ENCODE results near the gene ITCH. TPM values are rescaled to one million over a fixed set of nuclear protein-coding genes. Genes with fewer than 3 reads are reported as not detected.

ITCH gene
- total RNA-seq, 3 donors from 2014 or later, result 41.6 to 45.6 (median 45.1) TPM

DNA sequence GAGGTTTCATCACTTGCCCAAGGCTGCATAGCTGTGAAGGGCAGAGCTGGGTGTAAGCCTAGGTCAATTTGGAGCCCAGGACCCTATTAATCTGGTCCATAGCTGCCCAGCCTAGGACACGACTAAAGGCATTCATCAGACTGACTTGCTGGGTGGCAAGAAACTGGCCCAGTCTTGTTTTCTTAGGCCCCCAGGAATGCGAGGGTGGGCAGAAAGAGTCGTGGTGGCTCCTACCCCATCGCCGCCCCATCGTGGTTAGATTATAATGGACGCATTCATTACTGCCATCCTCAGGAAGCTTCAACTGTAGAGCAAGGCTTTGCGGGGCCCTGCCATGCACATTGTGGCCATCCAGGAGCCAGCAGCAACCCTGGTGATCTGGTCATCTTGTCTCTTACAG, 169.2 kb downstream of the ITCH start:
- H3K4me1 Mint-ChIP-seq (ENCODE audit: low read depth), result peaks cover 6% of the 10 kb centered on the region
- peaks cover 21% of the 10 kb centered on the region for H3K36me3 Mint-ChIP-seq (ENCODE audit: insufficient read depth)
- H3K9me3 Mint-ChIP-seq, result no peaks in the 10 kb centered on the region
- H3K4me3 Mint-ChIP-seq, result no peak overlapping the region
- DNase-seq (no peak), ATAC-seq (no peak)
- no peaks in the 10 kb centered on the region for H3K27me3 Mint-ChIP-seq (ENCODE audit: low read depth)

- no peaks in the 10 kb centered on the region for H3K27me3 Mint-ChIP-seq (ENCODE audit: low read depth)
- H3K36me3 Mint-ChIP-seq (ENCODE audit: insufficient read depth), result peaks cover 22% of the 10 kb centered on the region
- no peak overlapping the region for H3K4me3 Mint-ChIP-seq
- ATAC-seq (no peak), DNase-seq (no peak)
- no peaks in the 10 kb centered on the region for H3K9me3 Mint-ChIP-seq
- peaks cover 6% of the 10 kb centered on the region for H3K4me1 Mint-ChIP-seq (ENCODE audit: low read depth)
These were observed 169.7 kb downstream of the ITCH start for GRCh38 chr20:34532756-34533155.

GRCh38 chr20:34534391-34535165, 171.5 kb downstream of the ITCH start:
- H3K27me3 Mint-ChIP-seq (ENCODE audit: low read depth), result no peaks in the 10 kb centered on the region
- DNase-seq (no peak), ATAC-seq (no peak)
- H3K36me3 Mint-ChIP-seq (ENCODE audit: insufficient read depth), result peaks cover 22% of the 10 kb centered on the region
- H3K9me3 Mint-ChIP-seq, result no peaks in the 10 kb centered on the region
- no peak overlapping the region for H3K4me3 Mint-ChIP-seq
- H3K4me1 Mint-ChIP-seq (ENCODE audit: low read depth), result peaks cover 7% of the 10 kb centered on the region

GRCh38 chr20:34535301-34535840, 172.3 kb downstream of the ITCH start:
- H3K36me3 Mint-ChIP-seq (ENCODE audit: insufficient read depth), result peaks cover 24% of the 10 kb centered on the region
- ATAC-seq (no peak), DNase-seq (no peak)
- H3K4me3 Mint-ChIP-seq, result no peak overlapping the region
- no peaks in the 10 kb centered on the region for H3K27me3 Mint-ChIP-seq (ENCODE audit: low read depth)
- H3K4me1 Mint-ChIP-seq (ENCODE audit: low read depth), result peaks cover 9% of the 10 kb centered on the region
- H3K9me3 Mint-ChIP-seq, result no peaks in the 10 kb centered on the region

- no peak for DNase-seq
- H3K27me3 Mint-ChIP-seq (ENCODE audit: low read depth), result no peaks in the 10 kb centered on the region
These were observed 172.8 kb downstream of the ITCH start for GRCh38 chr20:34535857-34536256.

GRCh38 chr20:34536798-34537394, 173.8 kb downstream of the ITCH start:
- ATAC-seq, result peak; percentile 50 to 53
- H3K27me3 Mint-ChIP-seq (ENCODE audit: low read depth), result no peaks in the 10 kb centered on the region
- peaks cover 28% of the 10 kb centered on the region for H3K36me3 Mint-ChIP-seq (ENCODE audit: insufficient read depth)
- peak; percentile 48 for DNase-seq
- peaks cover 18% of the 10 kb centered on the region for H3K4me1 Mint-ChIP-seq (ENCODE audit: low read depth)
- no peak overlapping the region for H3K4me3 Mint-ChIP-seq
- no peaks in the 10 kb centered on the region for H3K9me3 Mint-ChIP-seq

More at GRCh38 chr20:34535857-34536256, 172.8 kb downstream of the ITCH start:
- ATAC-seq, result no peak
- peaks cover 26% of the 10 kb centered on the region for H3K36me3 Mint-ChIP-seq (ENCODE audit: insufficient read depth)
- H3K4me3 Mint-ChIP-seq, result no peak overlapping the region
- H3K4me1 Mint-ChIP-seq (ENCODE audit: low read depth), result peaks cover 11% of the 10 kb centered on the region
- H3K9me3 Mint-ChIP-seq, result no peaks in the 10 kb centered on the region

GRCh38 chr20:34537651-34538050, 174.6 kb downstream of the ITCH start:
- H3K36me3 Mint-ChIP-seq (ENCODE audit: insufficient read depth), result peaks cover 28% of the 10 kb centered on the region
- DNase-seq, result no peak
- H3K9me3 Mint-ChIP-seq, result no peaks in the 10 kb centered on the region
- ATAC-seq, result no peak
- no peaks in the 10 kb centered on the region for H3K27me3 Mint-ChIP-seq (ENCODE audit: low read depth)
- peaks cover 26% of the 10 kb centered on the region for H3K4me1 Mint-ChIP-seq (ENCODE audit: low read depth)
- no peak overlapping the region for H3K4me3 Mint-ChIP-seq

DNA sequence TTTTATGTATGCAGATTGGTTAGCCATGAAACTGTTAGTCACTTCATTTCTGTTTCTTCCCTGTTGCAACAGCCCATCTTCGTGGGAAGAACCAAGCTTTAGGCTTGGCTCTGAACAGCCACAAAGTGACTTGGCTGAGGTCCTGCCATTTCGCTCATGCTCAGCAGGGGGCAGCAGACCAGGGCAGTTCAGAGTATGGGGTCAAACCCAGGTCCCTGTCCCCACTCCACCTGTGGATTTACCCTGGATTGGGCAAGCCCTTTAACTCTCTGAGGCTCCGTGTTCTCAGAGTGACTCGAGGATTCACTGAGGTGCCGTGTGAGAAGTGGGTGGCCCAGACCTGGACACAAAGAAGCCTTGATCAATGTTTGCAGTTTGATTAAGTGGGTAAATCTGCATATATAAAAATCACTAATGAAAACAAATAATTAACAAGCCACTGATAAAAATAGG, 175.6 kb downstream of the ITCH start:
- DNase-seq (peak; percentile 50), ATAC-seq (peak; percentile 59 to 63)
- Mint-ChIP-seq H3K9me3 (no peaks in the 10 kb centered on the region), H3K27me3 (ENCODE audit: low read depth) (no peaks in the 10 kb centered on the region), H3K4me1 (ENCODE audit: low read depth) (peaks cover 28% of the 10 kb centered on the region), H3K36me3 (ENCODE audit: insufficient read depth) (peaks cover 28% of the 10 kb centered on the region), H3K4me3 (no peak overlapping the region)

DNA sequence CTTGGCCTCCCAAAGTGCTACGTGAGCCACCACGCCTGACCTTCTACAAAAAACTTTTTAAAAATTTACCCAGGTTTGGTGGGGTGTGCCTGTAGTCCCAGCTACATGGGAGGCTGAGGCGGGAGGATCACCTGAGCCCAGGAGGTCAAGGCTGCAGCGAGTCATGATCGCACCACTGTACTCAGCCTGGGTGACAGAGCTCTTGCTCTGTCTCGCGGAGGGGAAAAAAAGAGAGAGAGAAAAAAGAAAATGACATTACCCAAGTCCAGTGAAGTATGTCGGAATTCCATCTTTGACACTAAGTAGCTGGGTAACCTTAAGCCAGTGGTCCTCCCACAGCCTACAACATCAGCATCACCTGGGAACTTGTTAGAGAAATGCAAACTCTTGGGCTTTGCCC, 176.7 kb downstream of the ITCH start:
- Mint-ChIP-seq H3K4me3 (no peak overlapping the region), H3K27me3 (ENCODE audit: low read depth) (no peaks in the 10 kb centered on the region), H3K36me3 (ENCODE audit: insufficient read depth) (peaks cover 25% of the 10 kb centered on the region), H3K4me1 (ENCODE audit: low read depth) (peaks cover 38% of the 10 kb centered on the region), H3K9me3 (no peaks in the 10 kb centered on the region)
- ATAC-seq (no peak), DNase-seq (no peak)

GRCh38 chr20:34540596-34541263, 177.7 kb downstream of the ITCH start:
- peaks cover 22% of the 10 kb centered on the region for H3K36me3 Mint-ChIP-seq (ENCODE audit: insufficient read depth)
- H3K4me3 Mint-ChIP-seq, result no peak overlapping the region
- DNase-seq (no peak), ATAC-seq (no peak)
- no peaks in the 10 kb centered on the region for H3K27me3 Mint-ChIP-seq (ENCODE audit: low read depth)
- H3K9me3 Mint-ChIP-seq, result no peaks in the 10 kb centered on the region
- peaks cover 39% of the 10 kb centered on the region for H3K4me1 Mint-ChIP-seq (ENCODE audit: low read depth)

- Mint-ChIP-seq H3K9me3 (no peaks in the 10 kb centered on the region), H3K4me1 (ENCODE audit: low read depth) (peaks cover 39% of the 10 kb centered on the region), H3K4me3 (peak overlapping the region; percentile 39), H3K27me3 (ENCODE audit: low read depth) (no peaks in the 10 kb centered on the region), H3K36me3 (ENCODE audit: insufficient read depth) (peaks cover 22% of the 10 kb centered on the region)
- ATAC-seq, result peak in 1 of 2 donors; percentile 35
- no peak for DNase-seq
These were observed 178.3 kb downstream of the ITCH start for GRCh38 chr20:34541264-34541901.

DNA sequence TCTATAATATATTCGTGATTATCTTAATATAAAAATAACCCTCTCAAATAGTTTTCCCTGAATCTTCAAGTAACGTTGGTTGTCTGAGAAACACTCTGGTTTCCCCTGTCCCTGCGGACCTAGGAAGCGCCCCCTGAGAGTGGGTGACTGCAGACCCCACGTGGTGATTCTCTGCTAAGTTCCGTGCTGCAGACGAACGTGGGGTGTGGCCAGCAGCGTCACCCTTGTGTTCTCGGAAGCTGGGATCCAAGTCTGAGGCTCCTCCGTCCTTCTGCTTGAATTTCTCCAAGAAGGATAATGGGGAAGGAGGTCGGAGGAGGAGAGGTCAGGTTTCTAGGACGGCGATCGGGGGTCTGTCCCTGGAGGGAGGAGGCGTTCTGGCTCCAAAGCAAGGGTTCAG, 178.8 kb downstream of the ITCH start:
- H3K4me1 Mint-ChIP-seq (ENCODE audit: low read depth), result peaks cover 39% of the 10 kb centered on the region
- ATAC-seq (no peak), DNase-seq (no peak)
- H3K36me3 Mint-ChIP-seq (ENCODE audit: insufficient read depth), result peaks cover 21% of the 10 kb centered on the region
- H3K27me3 Mint-ChIP-seq (ENCODE audit: low read depth), result no peaks in the 10 kb centered on the region
- no peak overlapping the region for H3K4me3 Mint-ChIP-seq
- no peaks in the 10 kb centered on the region for H3K9me3 Mint-ChIP-seq

DNA sequence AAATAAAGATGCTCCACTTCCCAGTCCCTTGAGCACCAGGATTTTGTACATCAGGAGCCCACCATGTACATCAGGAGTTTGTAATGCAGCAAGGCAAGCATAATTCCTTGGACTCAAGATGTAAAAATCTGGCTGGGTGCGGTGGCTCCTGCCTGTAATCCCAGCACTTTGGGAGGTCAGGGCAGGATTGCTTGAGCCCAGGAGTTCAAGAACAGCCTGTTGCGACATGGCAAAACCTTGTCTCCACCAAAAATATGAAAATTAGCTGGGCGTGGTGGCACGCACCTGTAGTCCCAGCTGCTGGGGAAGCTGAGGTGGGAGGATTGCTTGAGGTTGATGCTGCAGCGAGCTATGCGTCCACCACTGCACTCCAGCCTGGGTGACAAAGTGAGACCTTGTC, 179.4 kb downstream of the ITCH start:
- DNase-seq (no peak), ATAC-seq (no peak)
- H3K27me3 Mint-ChIP-seq (ENCODE audit: low read depth), result no peaks in the 10 kb centered on the region
- H3K4me1 Mint-ChIP-seq (ENCODE audit: low read depth), result peaks cover 39% of the 10 kb centered on the region
- H3K36me3 Mint-ChIP-seq (ENCODE audit: insufficient read depth), result peaks cover 15% of the 10 kb centered on the region
- H3K4me3 Mint-ChIP-seq, result no peak overlapping the region
- H3K9me3 Mint-ChIP-seq, result no peaks in the 10 kb centered on the region

GRCh38 chr20:34543463-34544056, 180.5 kb downstream of the ITCH start:
- no peak for ATAC-seq
- Mint-ChIP-seq H3K4me1 (ENCODE audit: low read depth) (peaks cover 39% of the 10 kb centered on the region), H3K4me3 (no peak overlapping the region), H3K27me3 (ENCODE audit: low read depth) (no peaks in the 10 kb centered on the region), H3K9me3 (no peaks in the 10 kb centered on the region), H3K36me3 (ENCODE audit: insufficient read depth) (peaks cover 15% of the 10 kb centered on the region)
- no peak for DNase-seq
